Karpas-422 (cell line): Measurements from ENCODE around the gene PALM3. TPM values are rescaled to one million over a fixed set of nuclear protein-coding genes. Genes with fewer than 3 reads are reported as not detected.
A peak's percentile ranks its signal among the peaks of the same experiment; 100 is the strongest.

Source experiments
- DNase-seq: peaks from one replicate; pipeline ENCODE4 v3.0.0-alpha.2; 2015
- H2AFZ ChIP-seq: fragments of 200-600 bp; sonication (generic); 2 replicates; pipeline ENCODE4 v1.6.1; 2014; ENCODE audit warnings: antibody characterized with exemption, low read length, mixed read lengths
- H3K27ac ChIP-seq: fragments of 200-600 bp; sonication (generic); 2 replicates; pipeline ENCODE4 v1.5.1; 2014; ENCODE audit warnings: mild to moderate bottlenecking, low read length, moderate library complexity
- H3K27me3 ChIP-seq: fragments of 200-600 bp; sonication (generic); 2 replicates; pipeline ENCODE4 v1.6.1; 2014; ENCODE audit warnings: low read length, mixed read lengths
- H3K36me3 ChIP-seq: fragments of 200-600 bp; sonication (generic); 2 replicates; pipeline ENCODE4 v1.6.1; 2014; ENCODE audit warnings: low read length, mixed read lengths; ENCODE audit not compliant: insufficient read depth
- H3K4me1 ChIP-seq: fragments of 200-600 bp; sonication (generic); 2 replicates; pipeline ENCODE4 v1.6.1; 2014; ENCODE audit warnings: mild to moderate bottlenecking, low read length, mixed read lengths
- H3K4me2 ChIP-seq: fragments of 200-600 bp; sonication (generic); 2 replicates; pipeline ENCODE4 v1.6.1; 2014; ENCODE audit warnings: low read length, low read depth, mild to moderate bottlenecking; ENCODE audit not compliant: poor library complexity, severe bottlenecking
- H3K4me3 ChIP-seq: fragments of 200-600 bp; sonication (generic); 2 replicates; pipeline ENCODE4 v1.5.1; 2014; ENCODE audit warnings: mild to moderate bottlenecking, antibody characterized with exemption, low read length, mixed read lengths
- H3K79me2 ChIP-seq: fragments of 200-600 bp; sonication (generic); 2 replicates; pipeline ENCODE4 v1.6.1; 2014; ENCODE audit warnings: mild to moderate bottlenecking, low read length, mixed read lengths
- H3K9ac ChIP-seq: fragments of 200-600 bp; sonication (generic); 2 replicates; pipeline ENCODE4 v1.6.0; 2014; ENCODE audit warnings: low read length
- H3K9me2 ChIP-seq: fragments of 200-600 bp; sonication (generic), shearing (Covaris generic); replicated peaks from 2 replicates; pipeline ENCODE4 v1.6.0; 2014; ENCODE audit warnings: mild to moderate bottlenecking, low read length, moderate library complexity; ENCODE audit not compliant: insufficient read depth
- H3K9me3 ChIP-seq: fragments of 300-700, 200-600 bp; sonication (generic); 2 replicates; pipeline ENCODE4 v1.6.1; 2014; ENCODE audit warnings: low read length, mixed read lengths
- H4K20me1 ChIP-seq: fragments of 200-600 bp; sonication (generic); 2 replicates; pipeline ENCODE4 v1.6.1; 2014; ENCODE audit warnings: mild to moderate bottlenecking, antibody characterized with exemption, low read length, low read depth; ENCODE audit not compliant: insufficient read depth
- total RNA-seq: library from RNA; depleted of rRNA; stranded (reverse); fragments of >200 nt; shearing (Covaris generic); gene quantifications from 2 replicates; pipeline ENCODE4 v1.2.3, GENCODE V29; 2014; ENCODE audit warnings: low replicate concordance; rRNA removed

The PALM3 gene
- total RNA-seq, 1 experiment from 2014 or later, result not detected

GRCh38 chr19:14006085-14006765 lies 55.7 kb downstream of the PALM3 start, which contains the start of gene RFX1:
TSS of gene RFX1 (minus strand) at chr19:14006320. CDS start at chr19:13993843, 12,477 bp downstream.
- Histone ChIP-seq H3K27me3 (no peaks in the 10 kb centered on the region), H3K36me3 (no peaks in the 10 kb centered on the region), H4K20me1 (no peaks in the 10 kb centered on the region), H3K9me3 (no peaks in the 10 kb centered on the region), H3K4me1 (peaks cover 30% of the 10 kb centered on the region), H3K9me2 (no peaks in the 10 kb centered on the region), H3K27ac (peak within 1 kb of the TSS; percentile 87), H3K79me2 (peaks cover 23% of the 10 kb centered on the region), H3K4me3 (peak within 1 kb of the TSS; percentile 81), H2AFZ (peak within 1 kb of the TSS; percentile 79), H3K9ac (peak within 1 kb of the TSS; percentile 98), H3K4me2 (peak within 1 kb of the TSS; percentile 93)
- DNase-seq, result peak; percentile 99

- Histone ChIP-seq H3K9ac (peak overlapping the region; percentile 98), H3K27ac (peak overlapping the region; percentile 87), H3K9me3 (no peaks in the 10 kb centered on the region), H3K4me2 (peak overlapping the region; percentile 93), H4K20me1 (no peaks in the 10 kb centered on the region), H3K4me3 (peak overlapping the region; percentile 81), H3K4me1 (peaks cover 30% of the 10 kb centered on the region), H2AFZ (peak overlapping the region; percentile 66), H3K27me3 (no peaks in the 10 kb centered on the region), H3K36me3 (no peaks in the 10 kb centered on the region), H3K79me2 (peaks cover 30% of the 10 kb centered on the region), H3K9me2 (no peaks in the 10 kb centered on the region)
- DNase-seq, result peak; percentile 96
Observed at GRCh38 chr19:14005349-14006084, 56.4 kb downstream of the PALM3 start.

GRCh38 chr19:14004619-14005348 lies 57.1 kb downstream of the PALM3 start:
- DNase-seq, result no peak
- H3K27ac ChIP-seq, result peak overlapping the region; percentile 77
- peak overlapping the region; percentile 81 for H3K4me3 ChIP-seq
- no peaks in the 10 kb centered on the region for H3K9me3 ChIP-seq
- peak overlapping the region; percentile 66 for H2AFZ ChIP-seq
- H3K9me2 ChIP-seq, result no peaks in the 10 kb centered on the region
- peak overlapping the region; percentile 93 for H3K4me2 ChIP-seq
- no peaks in the 10 kb centered on the region for H4K20me1 ChIP-seq
- H3K27me3 ChIP-seq, result no peaks in the 10 kb centered on the region
- H3K9ac ChIP-seq, result peak overlapping the region; percentile 46
- H3K36me3 ChIP-seq, result peaks cover 6% of the 10 kb centered on the region; the same call in 1 of the 2 replicates
- H3K4me1 ChIP-seq, result peaks cover 30% of the 10 kb centered on the region
- H3K79me2 ChIP-seq, result peaks cover 36% of the 10 kb centered on the region

Other genes starting within 250 kb of the PALM3 start
- not detected in 2 replicates for gene NANOS3, start 184.9 kb downstream of the PALM3 start, total RNA-seq
- gene BRME1, start 156.0 kb downstream of the PALM3 start, total RNA-seq, result 0.47 TPM in 1 of 2 replicates, not detected in the other
- gene CC2D1A, start 155.9 kb downstream of the PALM3 start, total RNA-seq, result 9.9 and 28.6 TPM in 2 replicates
- gene PODNL1, start 123.7 kb downstream of the PALM3 start, total RNA-seq, result not detected in 2 replicates
- 15.1 and 41.4 TPM in 2 replicates for gene DCAF15, start 109.6 kb downstream of the PALM3 start, total RNA-seq
- gene RFX1, start 55.8 kb downstream of the PALM3 start, total RNA-seq, result 1.2 and 2.3 TPM in 2 replicates
- not detected in 2 replicates for gene RLN3, start 33.9 kb downstream of the PALM3 start, total RNA-seq
- gene IL27RA, start 30.3 kb downstream of the PALM3 start, total RNA-seq, result 0.67 and 1.9 TPM in 2 replicates
- gene MISP3, start 10.7 kb upstream of the PALM3 start, total RNA-seq, result 0.71 and 4.2 TPM in 2 replicates
- 0.37 and 2.8 TPM in 2 replicates for gene C19orf67, start 23.7 kb upstream of the PALM3 start, total RNA-seq
- 31.8 and 81.5 TPM in 2 replicates for gene SAMD1, start 28.7 kb upstream of the PALM3 start, total RNA-seq
- 24.0 and 26.5 TPM in 2 replicates for gene PRKACA, start 55.7 kb upstream of the PALM3 start, total RNA-seq
- gene ASF1B, start 74.5 kb upstream of the PALM3 start, total RNA-seq, result 27.1 and 34.9 TPM in 2 replicates
- 0.40 and 1.2 TPM in 2 replicates for gene ADGRL1, start 144.1 kb upstream of the PALM3 start, total RNA-seq